HL-60 (cell line): Measurements from ENCODE around the gene TSPEAR.
"Not testable (repeated sequence)": the region's sequence is repeated elsewhere in the genome, so short reads cannot be mapped to it uniquely, and the experiment has no call there.

ENCODE experiments used
- TF ChIP-seq, protein P1 (sequence below): IDR thresholded peaks from one replicate; pipeline ENCODE4 v1.5.1; 2011; ENCODE audit warnings: low read length, control low read depth, inconsistent platforms; ENCODE audit not compliant: insufficient read depth
- TF ChIP-seq, protein P2 (sequence below): IDR thresholded peaks from 2 replicates; pipeline ENCODE4 v1.6.1; 2012; ENCODE audit warnings: low read depth; ENCODE audit not compliant: insufficient replicate concordance

- TF ChIP-seq, protein P1, sequence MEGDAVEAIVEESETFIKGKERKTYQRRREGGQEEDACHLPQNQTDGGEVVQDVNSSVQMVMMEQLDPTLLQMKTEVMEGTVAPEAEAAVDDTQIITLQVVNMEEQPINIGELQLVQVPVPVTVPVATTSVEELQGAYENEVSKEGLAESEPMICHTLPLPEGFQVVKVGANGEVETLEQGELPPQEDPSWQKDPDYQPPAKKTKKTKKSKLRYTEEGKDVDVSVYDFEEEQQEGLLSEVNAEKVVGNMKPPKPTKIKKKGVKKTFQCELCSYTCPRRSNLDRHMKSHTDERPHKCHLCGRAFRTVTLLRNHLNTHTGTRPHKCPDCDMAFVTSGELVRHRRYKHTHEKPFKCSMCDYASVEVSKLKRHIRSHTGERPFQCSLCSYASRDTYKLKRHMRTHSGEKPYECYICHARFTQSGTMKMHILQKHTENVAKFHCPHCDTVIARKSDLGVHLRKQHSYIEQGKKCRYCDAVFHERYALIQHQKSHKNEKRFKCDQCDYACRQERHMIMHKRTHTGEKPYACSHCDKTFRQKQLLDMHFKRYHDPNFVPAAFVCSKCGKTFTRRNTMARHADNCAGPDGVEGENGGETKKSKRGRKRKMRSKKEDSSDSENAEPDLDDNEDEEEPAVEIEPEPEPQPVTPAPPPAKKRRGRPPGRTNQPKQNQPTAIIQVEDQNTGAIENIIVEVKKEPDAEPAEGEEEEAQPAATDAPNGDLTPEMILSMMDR, result not testable (repeated sequence)
- TF ChIP-seq, protein P2, sequence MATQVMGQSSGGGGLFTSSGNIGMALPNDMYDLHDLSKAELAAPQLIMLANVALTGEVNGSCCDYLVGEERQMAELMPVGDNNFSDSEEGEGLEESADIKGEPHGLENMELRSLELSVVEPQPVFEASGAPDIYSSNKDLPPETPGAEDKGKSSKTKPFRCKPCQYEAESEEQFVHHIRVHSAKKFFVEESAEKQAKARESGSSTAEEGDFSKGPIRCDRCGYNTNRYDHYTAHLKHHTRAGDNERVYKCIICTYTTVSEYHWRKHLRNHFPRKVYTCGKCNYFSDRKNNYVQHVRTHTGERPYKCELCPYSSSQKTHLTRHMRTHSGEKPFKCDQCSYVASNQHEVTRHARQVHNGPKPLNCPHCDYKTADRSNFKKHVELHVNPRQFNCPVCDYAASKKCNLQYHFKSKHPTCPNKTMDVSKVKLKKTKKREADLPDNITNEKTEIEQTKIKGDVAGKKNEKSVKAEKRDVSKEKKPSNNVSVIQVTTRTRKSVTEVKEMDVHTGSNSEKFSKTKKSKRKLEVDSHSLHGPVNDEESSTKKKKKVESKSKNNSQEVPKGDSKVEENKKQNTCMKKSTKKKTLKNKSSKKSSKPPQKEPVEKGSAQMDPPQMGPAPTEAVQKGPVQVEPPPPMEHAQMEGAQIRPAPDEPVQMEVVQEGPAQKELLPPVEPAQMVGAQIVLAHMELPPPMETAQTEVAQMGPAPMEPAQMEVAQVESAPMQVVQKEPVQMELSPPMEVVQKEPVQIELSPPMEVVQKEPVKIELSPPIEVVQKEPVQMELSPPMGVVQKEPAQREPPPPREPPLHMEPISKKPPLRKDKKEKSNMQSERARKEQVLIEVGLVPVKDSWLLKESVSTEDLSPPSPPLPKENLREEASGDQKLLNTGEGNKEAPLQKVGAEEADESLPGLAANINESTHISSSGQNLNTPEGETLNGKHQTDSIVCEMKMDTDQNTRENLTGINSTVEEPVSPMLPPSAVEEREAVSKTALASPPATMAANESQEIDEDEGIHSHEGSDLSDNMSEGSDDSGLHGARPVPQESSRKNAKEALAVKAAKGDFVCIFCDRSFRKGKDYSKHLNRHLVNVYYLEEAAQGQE, result not testable (repeated sequence)
These were observed 137.5 kb downstream of the TSPEAR start, which contains the start of gene KRTAP10-4 for GRCh38 chr21:44573630-44574456.
